HG02852 (cell line): ENCODE measurements around the gene ATG14.
A peak's percentile ranks its signal among the peaks of the same experiment; 100 is the strongest.
"Not testable (repeated sequence)": the region's sequence is repeated elsewhere in the genome, so short reads cannot be mapped to it uniquely, and the experiment has no call there.

Source experiments
- ATAC-seq: cut with Tn5 transposase; IDR thresholded peaks from one replicate; pipeline ENCODE4 v1.9.1; 2021; ENCODE audit warnings: mild to moderate bottlenecking, moderate library complexity; ENCODE audit not compliant: unreplicated experiment

ATG14 gene, protein sequence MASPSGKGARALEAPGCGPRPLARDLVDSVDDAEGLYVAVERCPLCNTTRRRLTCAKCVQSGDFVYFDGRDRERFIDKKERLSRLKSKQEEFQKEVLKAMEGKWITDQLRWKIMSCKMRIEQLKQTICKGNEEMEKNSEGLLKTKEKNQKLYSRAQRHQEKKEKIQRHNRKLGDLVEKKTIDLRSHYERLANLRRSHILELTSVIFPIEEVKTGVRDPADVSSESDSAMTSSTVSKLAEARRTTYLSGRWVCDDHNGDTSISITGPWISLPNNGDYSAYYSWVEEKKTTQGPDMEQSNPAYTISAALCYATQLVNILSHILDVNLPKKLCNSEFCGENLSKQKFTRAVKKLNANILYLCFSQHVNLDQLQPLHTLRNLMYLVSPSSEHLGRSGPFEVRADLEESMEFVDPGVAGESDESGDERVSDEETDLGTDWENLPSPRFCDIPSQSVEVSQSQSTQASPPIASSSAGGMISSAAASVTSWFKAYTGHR

DNA sequence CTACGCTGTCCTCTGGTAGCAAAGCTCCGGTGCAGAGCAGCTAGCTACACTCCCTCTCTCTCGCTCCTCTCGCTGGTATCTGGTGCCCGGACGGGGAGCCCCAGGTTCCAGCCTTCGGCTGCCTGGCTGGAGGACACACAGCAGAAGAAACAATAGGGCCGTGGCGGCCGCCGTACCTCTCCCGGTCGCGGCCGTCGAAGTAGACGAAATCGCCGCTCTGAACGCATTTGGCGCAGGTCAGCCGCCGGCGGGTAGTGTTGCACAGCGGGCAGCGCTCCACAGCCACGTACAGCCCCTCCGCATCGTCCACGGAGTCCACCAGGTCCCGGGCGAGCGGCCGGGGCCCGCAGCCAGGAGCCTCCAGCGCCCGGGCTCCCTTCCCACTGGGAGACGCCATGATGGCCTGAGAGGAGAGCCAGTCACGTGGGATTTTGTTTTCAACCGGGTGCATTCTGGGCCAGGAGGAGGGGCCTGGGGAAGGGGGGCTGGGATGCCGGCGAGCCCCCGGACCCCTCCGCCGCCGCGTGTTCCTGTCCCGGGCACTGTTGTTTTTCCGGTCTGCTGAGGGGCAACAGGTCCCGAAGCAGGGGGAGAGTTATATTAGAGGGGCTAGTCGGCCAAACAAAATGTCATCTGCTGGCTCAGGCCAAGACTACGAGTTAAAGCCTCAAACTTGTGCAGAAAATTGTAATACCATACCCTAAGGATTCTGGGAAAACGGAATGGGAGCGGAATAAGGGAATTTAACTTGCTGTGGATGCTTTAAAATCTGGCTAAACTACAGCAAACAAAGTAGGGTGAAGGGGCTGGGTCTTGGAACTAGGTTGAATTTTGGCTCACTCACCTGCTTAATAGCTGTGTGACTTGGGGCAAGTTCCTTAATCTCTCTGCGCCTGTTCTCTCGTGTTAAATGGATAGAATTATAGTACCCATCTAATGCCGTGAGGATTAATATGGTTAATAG is at the start of gene ATG14:
Gene ATG14 (minus strand): TSS at position 405 of the 964 bp plus-strand sequence. CDS start 8 bp downstream, at position 397.
- ATAC-seq: peak; percentile 99

DNA sequence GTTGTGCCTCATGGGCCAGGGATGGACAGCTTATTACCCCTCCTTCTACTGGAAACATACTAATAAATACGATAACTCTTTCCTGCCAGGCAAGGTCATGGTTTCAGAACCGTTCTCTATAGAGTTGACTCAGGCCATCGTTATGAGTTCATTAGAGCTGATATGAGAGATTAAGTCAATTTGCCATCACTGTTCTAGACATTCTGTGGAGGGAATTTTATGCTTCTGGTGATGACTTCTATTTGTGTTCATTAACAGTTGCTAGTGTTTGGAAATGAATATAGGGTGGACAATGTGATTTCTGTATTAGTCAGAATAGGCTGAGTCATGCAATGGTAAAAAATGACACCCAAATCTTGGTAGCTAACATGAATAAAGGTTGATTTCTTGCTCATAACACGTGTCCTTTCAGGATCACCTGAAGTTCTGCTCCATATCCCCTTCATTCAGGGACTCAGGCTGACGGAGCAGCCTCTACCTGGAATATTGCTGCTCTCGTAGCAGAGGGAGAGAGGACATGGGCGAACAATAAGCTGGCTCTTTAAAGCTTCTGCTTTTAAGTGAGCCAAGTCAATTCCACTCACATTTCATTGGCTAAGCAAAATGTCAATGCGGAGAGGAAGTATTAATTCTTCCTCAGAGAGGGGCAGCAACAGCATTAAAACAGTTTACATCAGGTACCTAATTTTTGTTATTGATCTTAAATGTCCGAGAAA is 47.3 kb upstream of the ATG14 start:
- peak; percentile 93 for ATAC-seq

DNA sequence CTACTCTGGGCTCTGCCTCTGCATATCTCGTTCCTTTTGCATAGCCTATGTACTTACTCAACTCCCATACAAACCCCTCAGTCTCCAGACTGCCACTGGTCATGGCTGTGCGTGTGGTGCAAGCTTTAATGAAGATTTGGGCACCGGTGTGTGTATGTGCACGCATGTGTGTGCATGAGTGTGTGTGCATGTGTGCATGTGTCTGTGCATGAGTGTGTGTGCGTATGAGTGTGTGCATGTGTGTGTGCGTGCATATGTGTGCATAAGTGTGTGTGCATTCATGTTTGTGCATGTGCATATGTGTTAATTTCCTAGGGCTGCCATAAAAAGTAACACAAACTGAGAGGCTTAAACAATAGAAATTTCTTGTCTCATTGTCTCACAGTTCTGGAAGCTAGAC is 45.9 kb upstream of the ATG14 start:
- no peak for ATAC-seq

DNA sequence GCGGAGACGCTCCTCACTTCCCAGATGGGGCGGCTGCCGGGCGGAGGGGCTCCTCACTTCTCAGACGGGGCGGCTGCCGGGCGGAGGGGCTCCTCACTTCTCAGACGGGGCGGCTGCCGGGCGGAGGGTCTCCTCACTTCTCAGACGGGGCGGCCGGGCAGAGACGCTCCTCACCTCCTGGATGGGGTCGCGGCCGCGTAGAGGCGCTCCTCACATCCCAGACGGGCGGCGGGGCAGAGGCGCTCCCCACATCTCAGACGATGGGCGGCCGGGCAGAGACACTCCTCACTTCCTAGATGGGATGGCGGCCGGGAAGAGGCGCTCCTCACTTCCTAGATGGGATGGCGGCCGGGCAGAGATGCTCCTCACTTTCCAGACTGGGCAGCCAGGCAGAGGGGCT is 44.8 kb upstream of the ATG14 start:
- ATAC-seq: not testable (repeated sequence)

DNA sequence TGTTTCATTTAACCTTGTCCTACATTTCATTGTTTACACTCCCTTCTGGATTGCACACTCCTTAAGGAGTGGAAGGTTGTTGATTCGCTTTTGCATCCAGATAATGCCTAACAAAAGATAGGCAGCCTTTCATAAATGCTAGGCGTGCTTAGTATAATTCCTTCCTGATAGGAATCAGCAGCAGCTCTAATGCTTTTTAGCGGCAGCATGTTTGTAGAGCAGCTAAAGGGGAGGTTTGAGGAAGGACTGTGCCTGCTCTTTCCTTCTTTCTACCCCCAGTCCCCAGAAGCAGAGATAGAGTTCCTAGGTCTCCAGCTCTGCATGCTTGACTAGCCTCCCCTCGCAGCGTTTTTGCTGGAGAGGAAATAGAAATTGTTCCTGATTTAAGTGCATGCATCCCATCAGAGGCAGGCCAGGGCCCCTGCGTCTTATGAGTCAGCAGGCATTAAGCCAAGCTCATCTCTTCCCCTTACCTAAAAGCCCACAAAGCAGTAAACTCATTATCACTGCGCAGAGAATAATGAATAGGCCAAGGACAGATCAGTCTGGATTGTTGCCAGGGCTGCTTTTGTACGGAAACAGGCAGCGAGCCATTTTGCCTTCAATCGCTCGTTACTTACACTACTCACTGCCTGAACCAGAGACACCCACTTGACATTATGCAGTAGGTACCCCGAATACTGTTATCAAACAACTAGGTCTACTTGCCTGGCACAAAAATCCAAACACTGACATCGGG is 42.8 kb upstream of the ATG14 start:
- ATAC-seq: no peak

DNA sequence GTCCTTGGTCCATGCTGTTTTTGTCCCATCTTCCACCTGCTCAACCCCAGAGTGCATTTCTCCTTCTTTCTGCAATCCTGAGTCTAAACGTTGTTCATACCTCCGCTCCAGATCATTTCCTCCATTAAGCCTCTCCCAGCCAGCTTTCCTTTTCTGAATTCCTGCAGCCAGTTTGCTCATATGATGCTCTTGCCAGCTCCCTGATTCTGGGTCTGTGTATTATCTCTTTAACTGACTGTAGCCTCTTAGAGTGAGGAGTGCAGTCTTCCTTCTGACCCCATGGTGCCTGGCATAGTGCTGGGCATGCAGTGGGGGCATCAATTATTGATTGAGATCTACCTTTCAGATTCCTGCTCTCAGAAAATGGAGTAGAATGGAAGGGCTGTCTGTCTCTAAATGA is 40.3 kb upstream of the ATG14 start:
- ATAC-seq: no peak

DNA sequence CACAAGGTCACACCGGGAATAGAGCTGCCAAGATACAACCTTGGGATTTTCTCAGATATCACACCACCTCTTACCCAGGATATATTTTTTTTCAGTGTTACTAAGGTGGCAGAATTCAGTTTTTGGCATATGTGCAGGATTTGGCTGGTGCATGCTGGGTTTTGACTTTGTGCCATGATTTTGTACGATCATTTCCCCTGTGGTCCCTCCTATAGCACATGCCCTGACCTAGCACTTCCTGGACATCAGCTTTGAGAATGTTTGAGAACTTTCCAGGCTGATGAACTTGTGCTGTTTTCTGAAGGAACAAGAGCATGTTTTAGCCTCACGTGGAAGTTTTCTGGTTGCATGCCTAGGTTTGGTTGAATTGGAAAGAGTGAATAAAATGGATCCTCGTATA is 39.8 kb upstream of the ATG14 start:
- no peak for ATAC-seq

DNA sequence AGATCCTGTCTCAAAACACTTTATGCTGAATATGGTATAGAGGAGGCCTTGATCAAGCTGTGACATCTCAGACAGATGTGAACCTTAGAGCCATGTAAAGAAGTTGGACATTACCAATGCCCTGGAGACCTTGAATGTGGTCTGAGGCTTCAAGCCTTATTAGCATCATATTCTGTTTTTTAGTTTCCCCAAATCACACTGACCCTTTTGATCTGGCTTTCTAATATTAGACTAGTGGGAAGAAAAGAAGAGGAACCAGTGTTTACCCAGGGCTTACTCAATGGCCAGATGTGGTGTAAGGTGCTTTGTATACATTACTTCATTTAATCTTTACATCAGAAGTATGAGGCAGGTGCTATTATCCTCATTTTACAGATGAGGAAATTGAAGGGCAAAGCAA is 39.4 kb upstream of the ATG14 start:
- peak; percentile 45 for ATAC-seq

DNA sequence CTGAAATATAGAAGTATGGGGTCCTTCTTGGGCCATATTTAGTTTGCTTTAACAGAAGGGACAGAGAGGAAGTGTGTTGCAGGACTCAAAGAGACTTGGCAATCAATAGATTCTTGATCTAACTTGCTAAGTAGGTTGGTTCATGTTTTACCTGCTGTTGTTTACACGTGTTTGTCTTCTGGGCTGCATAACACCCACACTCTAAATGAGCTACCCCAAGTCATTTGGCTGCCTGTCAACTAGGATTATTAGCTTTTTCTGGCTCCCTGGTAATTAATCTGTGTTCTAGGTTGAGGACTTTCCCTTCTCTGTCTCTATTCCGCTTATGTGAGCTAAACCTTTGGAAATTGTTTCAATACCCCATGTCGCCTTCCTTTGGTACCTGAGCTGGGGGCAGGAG is 38.9 kb upstream of the ATG14 start:
- no peak for ATAC-seq

DNA sequence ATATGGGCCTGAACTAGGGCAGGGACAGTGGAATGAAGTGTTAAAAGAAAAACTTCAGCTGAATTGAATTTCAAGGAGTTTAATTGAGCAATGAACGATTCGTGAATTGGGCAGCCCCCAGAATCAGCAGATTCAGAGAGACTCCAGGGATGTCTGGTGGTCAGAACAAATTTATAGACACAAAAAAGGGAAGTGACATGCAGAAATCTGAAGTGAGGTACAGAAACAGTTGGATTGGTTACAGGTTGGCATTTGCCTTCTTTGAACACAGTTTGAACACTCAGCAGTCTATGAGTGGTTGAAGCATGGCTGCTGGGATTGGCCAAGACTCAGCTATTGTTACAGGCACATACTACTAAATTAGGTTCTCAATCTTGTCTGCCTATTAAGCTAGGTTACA is 38.5 kb upstream of the ATG14 start:
- ATAC-seq: no peak

DNA sequence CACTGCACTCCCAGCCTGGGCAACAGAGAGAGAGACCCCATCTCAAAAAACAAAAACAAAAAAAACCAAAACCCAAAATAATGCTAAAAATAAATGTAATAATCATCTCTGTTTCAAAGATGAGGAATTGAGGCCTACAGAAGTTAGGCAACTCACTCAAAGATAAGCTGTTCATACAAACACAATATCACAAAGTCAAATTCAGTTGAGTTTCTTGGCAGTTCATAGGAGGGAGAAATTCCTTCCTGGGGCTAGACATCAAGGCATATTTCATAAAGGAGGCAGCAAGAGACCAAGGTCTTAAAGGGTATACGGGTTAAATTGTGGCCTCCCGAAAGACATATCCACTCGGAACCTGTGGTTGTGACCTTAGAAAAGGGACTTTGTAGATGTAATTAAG is 37.5 kb upstream of the ATG14 start:
- ATAC-seq: no peak

DNA sequence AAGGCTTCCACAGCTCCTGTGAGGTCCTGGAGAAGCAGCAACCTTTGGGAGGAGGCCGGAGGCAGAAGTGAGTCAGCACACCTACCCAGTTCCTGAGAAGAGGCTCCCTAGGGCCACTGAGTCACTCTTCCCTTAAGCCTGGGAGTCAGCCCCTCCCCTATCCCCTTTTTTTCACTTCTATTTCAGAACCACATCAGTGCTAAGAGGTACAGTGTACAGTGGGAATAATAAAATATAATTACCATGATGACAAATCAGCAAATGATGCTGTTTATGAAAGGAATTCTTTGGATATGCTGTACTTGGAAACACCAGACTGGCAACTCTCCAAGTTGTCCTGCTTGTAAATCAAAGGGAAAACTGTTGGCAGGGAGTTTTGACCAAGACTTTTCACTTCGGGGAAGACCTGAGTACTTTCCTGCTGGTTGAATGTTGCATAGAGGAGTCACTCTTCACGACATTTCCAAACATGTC is 36.5 kb upstream of the ATG14 start:
- ATAC-seq: no peak

DNA sequence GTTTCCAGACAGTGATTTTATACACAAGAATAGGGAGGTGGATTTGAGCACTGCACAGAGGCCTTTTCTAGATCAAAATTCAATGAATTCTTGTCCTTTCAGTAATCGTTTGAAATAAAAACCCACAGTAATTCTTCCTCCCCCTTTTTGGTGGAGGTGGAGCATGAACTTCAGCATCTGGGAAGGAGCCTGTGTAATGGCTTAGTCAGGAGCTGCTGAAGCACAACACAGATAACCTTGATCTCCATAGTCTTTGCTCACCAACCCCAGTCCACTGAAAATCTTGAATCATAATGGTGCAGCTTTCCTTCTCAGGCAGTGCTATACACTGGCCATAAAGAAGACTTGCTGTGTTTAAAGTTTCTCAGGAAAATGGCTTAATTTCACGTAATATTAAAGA is 35.2 kb upstream of the ATG14 start:
- ATAC-seq: no peak

DNA sequence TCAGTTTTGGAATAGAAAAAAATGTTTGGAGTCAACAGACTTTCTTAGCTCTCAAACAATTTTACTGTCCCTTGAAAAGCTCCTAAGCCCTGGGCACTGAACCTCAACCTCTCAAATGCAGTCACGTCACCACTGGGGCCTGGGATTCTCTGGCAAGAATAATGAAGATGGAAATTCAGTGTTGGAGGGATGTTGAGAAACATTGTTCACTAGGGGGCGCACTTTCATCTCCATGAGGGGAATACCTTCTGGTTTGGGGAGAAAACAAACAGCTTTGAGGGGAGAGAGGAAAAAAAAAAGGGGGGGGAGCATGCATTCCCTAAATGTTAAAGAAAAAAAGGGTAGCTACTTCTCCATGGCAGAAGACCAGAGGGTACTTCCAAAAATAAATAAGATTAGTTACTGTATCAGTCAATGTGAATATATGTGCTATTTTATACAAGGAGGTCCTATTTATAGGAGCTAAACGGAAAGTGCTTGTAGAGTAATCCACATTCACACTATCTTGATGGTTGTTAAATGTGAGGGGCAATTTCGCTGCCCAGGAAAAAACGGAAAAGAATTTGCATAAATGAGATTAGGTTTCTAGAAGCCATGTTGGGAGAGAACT is 34.6 kb upstream of the ATG14 start:
- ATAC-seq: no peak

DNA sequence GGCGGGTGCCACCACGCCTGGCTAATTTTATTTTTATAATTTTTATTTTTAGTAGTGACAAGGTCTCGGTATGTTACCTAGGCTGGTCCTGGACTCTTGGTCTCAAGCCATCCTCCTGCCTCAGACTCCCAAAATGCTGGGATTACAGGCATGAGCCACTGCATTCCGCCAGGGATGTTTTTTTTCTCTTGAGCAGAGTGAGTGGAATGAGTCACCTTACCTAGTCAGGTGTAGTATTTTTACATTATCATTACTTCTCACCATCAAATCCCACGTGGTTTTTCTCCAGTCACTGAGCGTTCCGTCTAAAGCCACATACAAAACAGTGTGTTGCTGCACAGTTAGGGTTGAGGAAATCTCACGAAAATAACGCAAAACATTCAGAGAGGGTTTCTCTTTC is 29.7 kb upstream of the ATG14 start:
- no peak for ATAC-seq

DNA sequence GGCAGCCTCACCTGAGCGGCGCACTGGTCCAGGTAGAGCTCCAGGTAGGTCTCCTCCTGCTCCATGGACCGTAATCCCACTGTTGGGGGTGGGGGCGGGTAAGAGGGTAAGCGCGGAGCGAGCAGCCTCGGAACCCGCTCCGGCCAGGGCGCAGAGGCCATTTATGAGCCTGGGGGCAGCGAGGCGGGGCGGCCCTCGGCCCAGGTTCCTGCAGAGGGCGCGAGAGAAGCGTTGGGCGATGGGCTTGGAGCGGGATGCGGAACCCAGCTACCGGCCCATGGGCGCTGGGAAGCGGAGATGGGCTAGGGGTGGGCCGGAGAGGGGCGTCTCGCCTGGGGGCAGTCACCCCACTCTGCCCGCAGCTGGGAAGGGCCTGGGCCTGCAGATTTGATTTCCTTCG is 28.8 kb upstream of the ATG14 start, which contains the start of gene TBPL2:
Gene TBPL2 (minus strand): TSS at position 232 of the 400 bp plus-strand sequence. CDS start 167 bp downstream, at position 65.
- no peak for ATAC-seq

DNA sequence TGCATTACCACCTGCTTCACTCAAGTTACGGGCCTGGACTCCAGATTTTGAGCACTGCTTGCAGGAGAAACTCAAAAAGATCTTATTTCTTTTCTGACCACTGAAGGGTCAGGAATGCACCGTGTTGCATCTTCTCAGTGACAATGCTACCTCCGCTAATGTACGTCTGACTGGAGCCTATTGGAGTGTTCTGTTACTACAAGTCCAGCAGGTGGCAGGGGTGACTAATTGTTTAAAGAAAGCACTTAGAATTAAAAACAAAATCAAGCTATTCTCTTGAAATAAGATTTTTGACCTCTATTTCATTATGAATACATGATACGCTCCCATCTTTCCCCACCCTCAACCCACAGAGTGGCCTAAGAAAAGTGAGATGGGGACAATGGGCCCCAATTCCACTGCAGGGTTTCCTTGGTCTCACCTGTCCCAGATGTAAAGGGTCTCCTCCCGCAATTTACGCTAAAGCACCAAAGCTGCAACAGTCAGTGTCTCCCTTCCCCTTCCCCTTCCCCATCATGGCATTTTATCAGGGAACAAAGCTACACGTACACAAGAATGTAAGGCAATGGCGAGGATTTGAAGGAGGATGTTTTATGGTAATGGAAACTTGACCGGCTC is 26.5 kb upstream of the ATG14 start:
- ATAC-seq: peak; percentile 51

DNA sequence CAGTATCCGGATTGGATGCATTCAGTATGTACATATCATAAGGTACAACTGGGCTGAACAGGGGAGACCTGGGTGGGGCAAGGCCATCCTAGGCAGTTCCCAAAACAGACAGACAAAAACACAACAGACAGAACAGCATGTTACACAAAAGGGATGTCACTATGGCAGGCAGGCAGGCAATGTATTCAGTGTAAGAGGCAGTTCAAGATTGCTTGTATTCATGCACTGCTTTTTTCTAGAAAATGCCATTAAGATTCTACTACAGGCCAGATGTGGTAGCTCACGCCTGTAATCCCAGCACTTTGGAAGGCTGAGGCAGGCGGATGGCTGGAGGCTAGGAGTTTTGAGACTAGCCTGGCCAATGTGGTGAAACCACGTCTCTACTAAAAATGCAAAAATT is 25.3 kb upstream of the ATG14 start:
- ATAC-seq: no peak

DNA sequence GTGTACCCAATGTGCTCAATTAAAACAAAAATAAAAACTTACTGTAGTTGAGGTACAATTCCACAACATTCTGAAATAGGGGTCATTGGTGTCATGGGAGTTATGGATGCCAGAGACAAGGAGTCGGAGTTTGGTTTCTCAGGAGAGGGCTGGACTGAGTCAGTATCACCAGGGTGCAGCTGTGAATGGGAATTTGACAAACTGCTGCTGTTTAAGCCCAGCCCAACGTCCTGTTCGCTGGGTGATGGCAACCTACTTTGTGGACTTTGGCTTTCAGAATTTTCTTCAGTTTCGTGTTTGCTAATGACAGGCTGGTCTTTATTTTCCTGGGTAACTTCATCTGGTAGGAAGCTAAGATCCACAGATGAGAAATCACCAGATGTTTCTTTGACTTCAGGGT is 24.9 kb upstream of the ATG14 start:
- ATAC-seq: no peak
